HCT116 (cell line): Measurements from ENCODE around the gene ASNS. TPM values are rescaled to one million over a fixed set of nuclear protein-coding genes. Genes with fewer than 3 reads are reported as not detected.
"Not testable (repeated sequence)": the region's sequence is repeated elsewhere in the genome, so short reads cannot be mapped to it uniquely, and the experiment has no call there.

ENCODE experiments used
- ATAC-seq: fragments of 200-7000 bp; cut with Tn5 transposase; 2 replicates; pipeline ENCODE4 v1.9.1; 2020; ENCODE audit warnings: mild to moderate bottlenecking, moderate library complexity
- BruUV-seq: library from RNA; stranded (reverse); fragments of 400-500 nt; replicated peaks from 2 replicates; lab custom pipeline; 2021; lab: Mats Ljungman, UMichigan
- CTCF ChIA-PET: fragments of 300-600 bp; sonication (Branson Sonifier 250); formaldehyde crosslinking; loops from one replicate; lab custom pipeline; 2021; ENCODE audit warnings: antibody characterized with exemption; lab: Charles Lee
- POLR2A ChIA-PET: fragments of 300-600, 350-600 bp; sonication (Branson Sonifier 250); formaldehyde crosslinking; loops from one replicate; lab custom pipeline; 2021; ENCODE audit warnings: antibody characterized with exemption; lab: Charles Lee
- RAD21 ChIA-PET, 2 experiments: fragments of 300-600 bp; sonication (Branson Sonifier 250); formaldehyde crosslinking; loops; one replicate each; lab custom pipeline; 2023; ENCODE audit warnings: low total read pairs in 2 of 2; ENCODE audit not compliant: uncharacterized antibody in 2 of 2, unreplicated experiment in 2 of 2, low non-redundant PET in 1 of 2; lab: Charles Lee
- DNase-seq: peaks from one replicate; pipeline ENCODE4 v3.0.0-alpha.2; 2010; ENCODE audit warnings: low read depth, low spot score
- H2AFZ ChIP-seq: fragments of 200-600 bp; shearing (Covaris generic), sonication (generic); 2 replicates; pipeline ENCODE4 v1.6.1; 2017; ENCODE audit warnings: low read depth, mixed run types, mixed read lengths, antibody characterized with exemption, low read length; ENCODE audit not compliant: poor library complexity, severe bottlenecking
- H3K27ac ChIP-seq: 2 replicates; pipeline ENCODE4 v1.5.1; 2012; ENCODE audit warnings: low read depth, low read length
- H3K27me3 ChIP-seq: fragments of 200-600 bp; sonication (generic); 2 replicates; pipeline ENCODE4 v1.6.1; 2016; ENCODE audit warnings: mixed run types, low read length, mixed read lengths; ENCODE audit not compliant: insufficient read depth
- H3K36me3 ChIP-seq, 2 experiments: fragments of 200-500 bp in 1 of 2; fragments of 200-600 bp in 1 of 2; sonication (Bioruptor generic) in 1 of 2; sonication (generic) in 1 of 2; 2 replicates each; pipeline versions ENCODE4 v1.5.1 to v1.6.1; 2014 to 2016; ENCODE audit warnings: low read length in 2 of 2, inconsistent platforms in 1 of 2, mixed read lengths in 1 of 2, mixed run types in 1 of 2; ENCODE audit not compliant: insufficient read depth in 2 of 2, control insufficient read depth in 1 of 2
- H3K4me1 ChIP-seq, 2 experiments: fragments of 200-600 bp in 1 of 2; sonication (generic) in 1 of 2; 2 replicates each; pipeline versions ENCODE4 v1.5.1 to v1.6.1; 2012 to 2017; ENCODE audit warnings: low read length in 2 of 2, inconsistent platforms in 1 of 2, mild to moderate bottlenecking in 1 of 2, mixed read lengths in 1 of 2, mixed run types in 1 of 2, moderate library complexity in 1 of 2; ENCODE audit not compliant: insufficient read depth in 2 of 2, control insufficient read depth in 1 of 2
- H3K4me2 ChIP-seq: fragments of 200-600 bp; sonication (generic); 2 replicates; pipeline ENCODE4 v1.6.1; 2017; ENCODE audit warnings: mixed run types, low read length, mixed read lengths
- H3K4me3 ChIP-seq, 2 experiments: fragments of 200-600 bp in 1 of 2; sonication (generic) in 1 of 2; replicated peaks in 1 of 2; 2 replicates each; pipeline ENCODE4 v1.5.1; 2011 to 2016; ENCODE audit warnings: low read length in 2 of 2, control low read depth in 1 of 2, low read depth in 1 of 2, mild to moderate bottlenecking in 1 of 2, mixed read lengths in 1 of 2, mixed run types in 1 of 2
- H3K79me2 ChIP-seq: fragments of 200-600 bp; sonication (generic); 2 replicates; pipeline ENCODE4 v1.6.1; 2017; ENCODE audit warnings: mild to moderate bottlenecking, mixed run types, low read length, moderate library complexity, mixed read lengths; ENCODE audit not compliant: insufficient read depth
- H3K9ac ChIP-seq: fragments of 200-600 bp; sonication (generic); 2 replicates; pipeline ENCODE4 v1.6.1; 2016; ENCODE audit warnings: low read length, mixed read lengths
- H3K9me2 ChIP-seq: fragments of 200-600 bp; sonication (generic), shearing (Covaris generic); 2 replicates; pipeline ENCODE4 v1.6.1; 2017; ENCODE audit warnings: mixed run types, mild to moderate bottlenecking, moderate library complexity; ENCODE audit not compliant: insufficient read depth
- H3K9me3 ChIP-seq, 2 experiments: fragments of 200-500 bp in 1 of 2; fragments of 200-600 bp in 1 of 2; sonication (Bioruptor generic) in 1 of 2; sonication (generic) in 1 of 2; 2 replicates each; pipeline ENCODE4 v1.6.1; 2014 to 2017; ENCODE audit warnings: low read length in 2 of 2, mixed read lengths in 2 of 2, inconsistent platforms in 1 of 2, low read depth in 1 of 2, mild to moderate bottlenecking in 1 of 2, mixed run types in 1 of 2, moderate library complexity in 1 of 2; ENCODE audit not compliant: control insufficient read depth in 1 of 2, insufficient read depth in 1 of 2
- H4K20me1 ChIP-seq: fragments of 200-600 bp; sonication (generic), shearing (Covaris generic); 2 replicates; pipeline ENCODE4 v1.6.1; 2017; ENCODE audit warnings: mixed run types, mild to moderate bottlenecking, moderate library complexity; ENCODE audit not compliant: insufficient read depth
- RAD21 ChIP-seq: IDR thresholded peaks from 2 replicates; pipeline ENCODE4 v1.6.1; 2012; ENCODE audit warnings: low read depth, mild to moderate bottlenecking
- intact Hi-C: fragments of 100-400 bp; cut with micrococcal nuclease; formaldehyde crosslinking; loops from 2 replicates; pipeline ENCODE4 v1.10.0; 2022
- total RNA-seq: library from RNA; stranded (reverse); gene quantifications from one replicate; pipeline ENCODE4 v1.2.1, GENCODE V29; 2021; ENCODE audit not compliant: unreplicated experiment
- TF ChIP-seq, protein P1 (sequence below), 3 experiments: fragments of 200-600 bp in 1 of 3; sonication (generic) in 1 of 3; IDR thresholded peaks in 2 of 3; conservative IDR thresholded peaks in 1 of 3; 2 replicates each; pipeline ENCODE4 v1.5.1; 2012 to 2017; ENCODE audit warnings: low read depth in 2 of 3, low read length in 2 of 3, antibody characterized with exemption in 1 of 3, borderline replicate concordance in 1 of 3, control low read depth in 1 of 3, mild to moderate bottlenecking in 1 of 3, mixed read lengths in 1 of 3, mixed run types in 1 of 3, moderate library complexity in 1 of 3; ENCODE audit not compliant: insufficient read depth in 1 of 3

Gene ASNS
- total RNA-seq, 1 experiment from 2014 or later = 282 TPM

DNA sequence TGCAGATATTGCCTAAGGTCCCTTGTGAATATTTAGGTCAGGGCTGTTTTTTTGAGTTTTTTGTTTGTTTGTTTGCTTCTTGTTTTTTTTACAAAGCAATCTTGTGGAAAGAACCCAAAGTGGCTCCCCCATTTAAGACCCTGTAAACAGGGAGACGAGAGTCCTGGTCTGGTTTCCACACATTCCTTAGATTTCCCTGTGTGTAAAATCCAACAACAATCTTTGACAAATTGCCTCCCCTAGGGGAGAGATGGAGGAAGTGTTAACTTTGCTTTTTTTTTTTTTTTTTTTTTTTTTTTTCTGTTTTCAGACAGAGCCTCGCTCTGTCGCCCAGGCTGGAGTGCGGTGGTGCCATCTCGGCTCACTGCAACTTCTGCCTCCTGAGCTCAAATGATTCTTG lies 40.1 kb upstream of the ASNS start:
- H3K27ac ChIP-seq, H4K20me1 ChIP-seq, H3K79me2 ChIP-seq, CTCF ChIA-PET, H3K4me3 ChIP-seq, H3K9me2 ChIP-seq, H3K27me3 ChIP-seq, intact Hi-C loops, H3K9me3 ChIP-seq, POLR2A ChIA-PET, H3K4me1 ChIP-seq, DNase-seq, RAD21 ChIA-PET, BruUV-seq, ATAC-seq, H3K4me2 ChIP-seq, H3K9ac ChIP-seq, H2AFZ ChIP-seq, H3K36me3 ChIP-seq: not testable (repeated sequence)
- TF ChIP-seq RAD21 = peak; percentile 14; the same call in 1 of the 2 replicates

DNA sequence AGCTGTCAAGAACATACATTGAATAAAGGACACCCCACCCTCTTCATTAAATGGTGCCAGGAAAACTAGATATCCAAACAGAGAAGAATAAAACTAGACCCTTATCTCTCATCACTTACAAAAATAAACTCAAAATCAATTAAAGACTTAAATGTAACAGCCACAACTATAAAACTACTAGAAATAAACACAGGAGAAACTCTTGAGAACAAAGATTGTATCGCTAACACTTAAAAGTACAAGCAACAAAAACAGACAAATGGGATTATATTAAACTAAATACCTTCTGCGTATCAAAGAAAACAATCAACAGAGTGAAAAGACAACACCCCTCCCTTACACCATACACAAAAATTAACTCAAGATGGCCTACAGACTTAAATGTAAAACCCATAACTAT lies 24.7 kb upstream of the ASNS start:
- RAD21 ChIA-PET, POLR2A ChIA-PET, H3K9me3 ChIP-seq, BruUV-seq, H3K36me3 ChIP-seq, H3K9me2 ChIP-seq, H3K27me3 ChIP-seq, H4K20me1 ChIP-seq, H3K79me2 ChIP-seq, H3K4me1 ChIP-seq, H3K9ac ChIP-seq, H3K4me2 ChIP-seq, ATAC-seq, CTCF ChIA-PET, H2AFZ ChIP-seq, H3K4me3 ChIP-seq, intact Hi-C loops, DNase-seq, H3K27ac ChIP-seq: not testable (repeated sequence)

DNA sequence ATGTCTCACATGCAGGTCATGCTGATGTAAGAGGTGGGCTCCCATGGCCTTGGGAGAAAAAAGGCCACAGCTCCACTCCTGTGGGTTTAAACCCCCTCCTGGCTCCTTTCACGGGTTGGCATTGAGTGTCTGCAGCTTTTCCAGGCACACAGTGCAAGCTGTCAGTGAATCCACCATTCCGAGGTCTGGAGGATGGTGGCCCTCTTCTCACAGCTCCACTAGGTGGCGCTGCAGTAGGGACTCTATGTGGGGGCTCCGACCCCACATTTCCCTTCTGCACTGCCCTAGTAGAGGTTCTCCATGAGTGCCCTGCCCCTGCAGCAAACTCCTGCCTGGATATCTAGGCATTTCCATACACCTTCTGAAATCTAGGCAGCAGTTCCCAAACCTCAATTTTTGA lies 19.5 kb upstream of the ASNS start:
- TF ChIP-seq, protein P1, sequence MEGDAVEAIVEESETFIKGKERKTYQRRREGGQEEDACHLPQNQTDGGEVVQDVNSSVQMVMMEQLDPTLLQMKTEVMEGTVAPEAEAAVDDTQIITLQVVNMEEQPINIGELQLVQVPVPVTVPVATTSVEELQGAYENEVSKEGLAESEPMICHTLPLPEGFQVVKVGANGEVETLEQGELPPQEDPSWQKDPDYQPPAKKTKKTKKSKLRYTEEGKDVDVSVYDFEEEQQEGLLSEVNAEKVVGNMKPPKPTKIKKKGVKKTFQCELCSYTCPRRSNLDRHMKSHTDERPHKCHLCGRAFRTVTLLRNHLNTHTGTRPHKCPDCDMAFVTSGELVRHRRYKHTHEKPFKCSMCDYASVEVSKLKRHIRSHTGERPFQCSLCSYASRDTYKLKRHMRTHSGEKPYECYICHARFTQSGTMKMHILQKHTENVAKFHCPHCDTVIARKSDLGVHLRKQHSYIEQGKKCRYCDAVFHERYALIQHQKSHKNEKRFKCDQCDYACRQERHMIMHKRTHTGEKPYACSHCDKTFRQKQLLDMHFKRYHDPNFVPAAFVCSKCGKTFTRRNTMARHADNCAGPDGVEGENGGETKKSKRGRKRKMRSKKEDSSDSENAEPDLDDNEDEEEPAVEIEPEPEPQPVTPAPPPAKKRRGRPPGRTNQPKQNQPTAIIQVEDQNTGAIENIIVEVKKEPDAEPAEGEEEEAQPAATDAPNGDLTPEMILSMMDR (IDR thresholded peaks at IDR 0.05 in 2 of 3, conservative IDR thresholded peaks at IDR 0.05 in 1 of 3; ENCODE audit: borderline replicate concordance in 1 of 3, insufficient read depth in 1 of 3, low read depth in 2 of 3, low read length in 2 of 3) = 0 out of 6 replicates have a peak, but pooled peaks of 1 of the 3 experiments have one; percentile 7
- intact Hi-C loops, POLR2A ChIA-PET, RAD21 ChIA-PET, H3K4me1 ChIP-seq, H3K4me2 ChIP-seq, H3K79me2 ChIP-seq, H3K9ac ChIP-seq, BruUV-seq, H3K27ac ChIP-seq, CTCF ChIA-PET, H3K9me3 ChIP-seq, H3K27me3 ChIP-seq, DNase-seq, ATAC-seq, H2AFZ ChIP-seq, H3K4me3 ChIP-seq, H3K9me2 ChIP-seq, H4K20me1 ChIP-seq, H3K36me3 ChIP-seq: not testable (repeated sequence)

DNA sequence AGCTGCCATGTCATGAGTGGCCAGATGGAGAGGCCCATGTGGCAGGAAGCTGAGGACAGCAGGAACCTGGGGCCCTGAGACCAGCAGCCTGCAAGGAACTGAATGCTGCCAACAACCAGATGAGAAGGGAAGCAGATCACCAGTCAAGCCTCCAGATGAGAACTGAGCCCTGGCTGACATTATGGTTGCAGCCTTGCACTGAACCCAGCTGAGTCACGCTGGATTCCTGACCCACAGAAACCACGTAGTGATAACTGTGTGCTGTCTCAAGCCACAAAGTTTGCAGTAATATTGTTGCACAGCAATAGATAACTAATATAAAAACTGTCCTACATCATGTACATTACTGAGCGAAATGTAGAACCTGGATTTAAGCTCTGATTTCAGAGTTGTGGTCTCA lies 7.3 kb upstream of the ASNS start:
- intact Hi-C loops, H3K9me3 ChIP-seq: not testable (repeated sequence)

More for the DNA sequence above, 7.3 kb upstream of the ASNS start:
- H3K27ac ChIP-seq, DNase-seq, H3K4me2 ChIP-seq, H3K4me3 ChIP-seq, H3K4me1 ChIP-seq, H3K9ac ChIP-seq, BruUV-seq, H3K27me3 ChIP-seq, H4K20me1 ChIP-seq, ATAC-seq, H3K79me2 ChIP-seq, H2AFZ ChIP-seq, H3K36me3 ChIP-seq, CTCF ChIA-PET, POLR2A ChIA-PET, RAD21 ChIA-PET, H3K9me2 ChIP-seq: not testable (repeated sequence)
